Measurements from ENCODE around the gene TCF3.

DNA sequence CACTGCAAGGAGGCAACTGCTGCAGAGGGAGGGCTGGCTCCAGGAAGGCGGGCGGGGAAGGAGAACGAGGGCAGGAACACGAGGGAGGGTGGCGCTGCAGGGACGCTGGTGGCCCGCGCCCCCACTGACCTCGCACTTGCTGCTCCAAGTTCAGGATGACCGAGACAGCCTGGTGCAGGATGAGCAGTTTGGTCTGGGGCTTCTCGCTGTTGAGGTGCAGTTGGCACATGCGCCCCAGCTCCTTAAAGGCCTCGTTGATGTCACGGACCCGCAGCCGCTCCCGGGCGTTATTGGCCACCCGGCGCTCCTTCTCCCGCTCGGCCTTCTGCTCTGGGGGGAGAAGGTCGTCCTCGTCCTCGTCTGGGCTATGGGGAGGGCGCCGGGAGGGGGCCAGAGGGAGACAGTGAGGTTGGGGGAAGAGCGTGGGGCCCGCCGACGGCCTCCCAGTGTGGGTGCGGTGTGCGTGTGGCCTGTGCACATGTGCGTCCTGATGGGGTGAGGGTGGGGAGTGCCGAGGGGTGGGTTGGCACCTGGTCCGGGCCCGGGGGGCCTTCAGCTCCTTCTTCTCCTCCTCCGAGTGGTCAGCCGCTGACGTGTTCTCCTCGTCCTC is 37.2 kb downstream of the TCF3 start:
- no peak for TF ChIP-seq CTCF (IDR thresholded peaks at IDR 0.05)
- no peak for TF ChIP-seq POLR2A (IDR thresholded peaks at IDR 0.05)
